ENCODE results near the gene LRFN5. TPM values are rescaled to one million over a fixed set of nuclear protein-coding genes. Genes with fewer than 3 reads are reported as not detected.
"Not testable (repeated sequence)": the region's sequence is repeated elsewhere in the genome, so short reads cannot be mapped to it uniquely, and the experiment has no call there.

LRFN5 gene
- total RNA-seq (2014; rRNA removed; shearing (Covaris generic)): 0.37 TPM in 1 of 2 replicates, not detected in the other
- polyA plus RNA-seq (2015; cell fraction: cytosol; rRNA removed): not detected in 2 replicates
- not detected in 2 replicates for polyA plus RNA-seq (2015; cell fraction: nucleus; rRNA removed)

DNA sequence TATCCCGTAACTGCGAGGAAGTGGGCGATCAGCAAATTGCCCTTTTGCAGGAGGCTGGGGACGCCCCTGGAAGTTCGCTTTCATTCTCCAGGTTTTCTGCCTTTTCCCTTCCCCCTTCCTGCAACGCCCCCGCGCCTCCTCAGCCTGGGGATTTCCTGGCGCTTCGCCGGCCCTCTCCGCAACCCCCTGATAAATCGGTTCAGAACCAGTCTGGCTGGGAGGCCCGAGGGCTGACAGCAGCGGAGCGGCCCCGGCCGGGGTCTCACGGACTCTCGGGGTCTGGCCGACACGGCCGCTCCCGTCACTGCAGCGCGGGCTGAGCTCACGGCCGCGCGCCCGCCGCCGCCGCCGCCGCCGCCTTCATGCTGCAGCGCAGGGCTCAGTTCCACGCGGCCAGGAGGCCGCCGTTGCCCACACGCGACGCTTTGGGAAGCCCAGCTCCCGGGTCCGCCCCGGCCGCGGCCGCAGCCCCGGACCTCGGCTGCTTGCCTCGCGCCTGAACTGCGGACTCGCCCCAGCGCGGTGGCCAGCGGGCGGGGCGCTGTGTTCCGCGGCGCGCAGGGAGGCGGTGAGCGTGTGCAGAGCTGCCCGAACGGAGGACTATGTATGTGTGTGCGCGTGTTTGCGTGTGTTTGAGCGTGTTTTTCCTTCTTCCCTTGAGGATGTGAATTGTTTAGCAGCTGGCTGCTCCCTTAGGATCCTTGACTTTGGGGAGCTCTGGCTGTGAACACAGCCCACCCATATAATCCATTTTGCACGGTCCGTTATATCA, at the start of gene LRFN5:
TSS of gene LRFN5 (plus strand) at position 345 of the 772 bp plus-strand sequence.
- DNase-seq (ENCODE audit: low read depth): no peak

DNA sequence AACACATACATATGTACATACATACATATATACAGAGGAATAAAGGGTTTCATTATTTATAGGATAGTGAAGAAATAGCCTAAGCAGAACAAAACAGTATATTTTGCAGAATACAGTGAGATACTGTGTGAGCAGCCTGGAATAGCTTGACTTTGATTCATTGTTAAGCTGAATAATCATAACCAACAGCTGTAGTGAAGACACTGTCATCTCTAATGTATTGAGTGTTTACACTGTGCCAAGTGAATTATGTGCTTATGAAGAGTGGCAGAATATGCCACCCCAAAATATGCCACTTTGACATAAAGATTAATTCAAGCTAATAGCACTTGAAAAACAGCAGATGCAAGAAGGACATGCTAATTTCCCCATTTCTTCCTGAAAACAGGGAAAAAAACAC, 48.2 kb upstream of the LRFN5 start:
- no peak for DNase-seq (ENCODE audit: low read depth)

DNA sequence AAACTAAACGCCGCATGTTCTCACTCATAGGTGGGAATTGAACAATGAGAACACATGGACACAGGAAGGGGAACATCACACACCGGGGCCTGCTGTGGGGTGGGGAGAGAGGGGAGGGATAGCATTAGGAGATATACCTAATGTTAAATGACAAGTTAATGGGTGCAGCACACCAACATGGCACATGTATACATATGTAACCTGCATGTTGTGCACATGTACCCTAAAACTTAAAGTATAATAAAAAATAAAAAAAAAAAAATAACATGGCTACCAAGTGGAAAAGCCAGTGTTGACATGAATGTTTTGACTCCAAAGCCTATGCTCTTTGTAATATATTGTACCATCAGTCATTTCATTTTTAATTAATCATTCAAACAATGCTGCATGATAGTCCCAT, 39.8 kb upstream of the LRFN5 start:
- DNase-seq (ENCODE audit: low read depth): not testable (repeated sequence)

DNA sequence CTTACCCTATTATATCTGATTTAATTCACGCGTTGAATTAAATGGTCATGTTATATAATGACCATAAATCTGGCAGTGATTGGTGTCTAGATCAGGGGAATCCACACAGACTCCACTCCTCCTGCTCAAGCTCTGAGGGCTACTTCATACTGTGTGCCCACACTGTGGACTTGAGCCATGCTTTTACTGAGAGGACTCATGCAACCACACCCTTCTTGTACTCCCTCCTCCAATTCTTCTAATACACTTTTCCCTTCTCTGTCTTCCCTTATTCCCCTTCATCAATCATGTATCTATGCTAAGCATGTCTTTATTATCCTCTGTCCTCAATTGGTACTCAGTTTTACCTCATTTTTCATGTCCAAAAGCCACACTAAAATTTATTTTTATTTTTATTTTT, 37.7 kb upstream of the LRFN5 start:
- DNase-seq (ENCODE audit: low read depth): no peak

GRCh38 chr14:41570415-41571155, 36.1 kb upstream of the LRFN5 start:
- DNase-seq (ENCODE audit: low read depth): no peak

- no peak for DNase-seq (ENCODE audit: low read depth)
These were observed 20.4 kb upstream of the LRFN5 start for GRCh38 chr14:41586237-41586636.

- no peak for DNase-seq (ENCODE audit: low read depth)
These were observed 9.0 kb upstream of the LRFN5 start for GRCh38 chr14:41597647-41598046.

DNA sequence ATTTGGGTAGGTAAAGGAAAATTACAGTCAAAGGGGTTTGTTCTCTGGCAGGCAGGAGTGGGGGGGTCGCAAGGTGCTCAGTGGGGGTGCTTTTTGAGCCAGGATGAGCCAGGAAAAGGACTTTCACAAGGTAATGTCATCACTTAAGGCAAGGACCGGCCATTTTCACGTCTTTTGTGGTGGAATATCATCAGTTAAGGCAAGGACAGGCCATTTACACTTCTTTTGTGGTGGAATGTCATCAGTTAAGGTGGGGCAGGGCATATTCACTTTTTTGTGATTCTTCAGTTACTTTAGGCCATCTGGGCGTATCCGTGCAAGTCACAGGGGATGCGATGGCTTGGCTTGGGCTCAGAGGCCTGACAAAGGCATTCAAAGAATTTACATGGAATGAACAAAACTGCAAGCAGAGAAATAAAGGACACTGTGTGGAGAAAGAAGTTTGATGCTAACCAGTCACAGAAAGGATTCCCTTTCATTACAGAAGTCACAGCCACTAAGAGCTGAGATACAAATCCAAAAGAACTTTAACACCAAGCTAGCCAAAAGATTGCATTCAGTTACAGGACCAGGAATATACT, 6.8 kb upstream of the LRFN5 start:
- DNase-seq (ENCODE audit: low read depth): not testable (repeated sequence)

DNA sequence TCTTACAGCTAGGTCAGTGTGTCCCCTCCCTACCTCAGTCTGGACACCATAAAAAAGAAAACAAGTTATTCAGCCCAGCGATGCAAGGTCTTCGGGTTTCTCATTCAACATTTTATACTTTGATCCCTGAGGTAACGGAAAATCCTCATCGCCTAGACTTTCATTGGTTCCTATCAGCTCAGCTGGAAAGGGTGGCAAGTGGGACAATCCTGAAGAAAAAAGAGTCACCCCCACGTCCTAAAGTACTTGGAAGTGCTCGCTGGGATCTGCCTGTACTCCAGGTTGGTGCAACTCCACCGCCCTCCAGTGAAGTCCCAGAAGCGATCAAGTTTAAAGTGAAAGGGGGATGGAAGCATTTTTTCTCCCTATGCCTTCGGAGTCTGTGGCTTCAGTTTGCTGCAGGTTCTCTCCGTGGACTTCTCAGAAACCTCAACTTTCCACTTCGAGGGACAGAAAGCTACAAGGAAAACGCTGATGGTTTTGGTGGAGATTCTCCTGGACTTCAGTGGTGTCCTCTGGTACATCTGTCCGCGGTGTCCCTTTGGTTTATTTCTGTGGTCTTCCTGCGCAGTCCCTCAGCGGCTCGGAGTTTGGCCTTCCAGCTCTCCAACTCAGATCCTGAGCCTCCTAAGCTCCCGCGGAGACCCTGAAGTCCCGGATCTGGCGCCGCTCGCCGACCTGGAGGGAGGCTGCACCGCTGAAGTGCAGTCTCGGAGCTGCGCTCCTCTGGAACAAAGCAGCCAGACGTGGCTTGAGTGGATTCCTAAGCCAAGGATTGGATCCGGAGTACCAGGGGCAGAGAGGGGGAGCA, 1.8 kb upstream of the LRFN5 start:
- no peak for DNase-seq (ENCODE audit: low read depth)

- DNase-seq (ENCODE audit: low read depth): no peak
These were observed 960 bp upstream of the LRFN5 start for GRCh38 chr14:41605550-41606281.

- no peak for DNase-seq (ENCODE audit: low read depth)
These were observed 469 bp upstream of the LRFN5 start for GRCh38 chr14:41606282-41606531.

- DNase-seq (ENCODE audit: low read depth): peak; percentile 20
These were observed 664 bp downstream of the LRFN5 start for GRCh38 chr14:41607304-41607775.

DNA sequence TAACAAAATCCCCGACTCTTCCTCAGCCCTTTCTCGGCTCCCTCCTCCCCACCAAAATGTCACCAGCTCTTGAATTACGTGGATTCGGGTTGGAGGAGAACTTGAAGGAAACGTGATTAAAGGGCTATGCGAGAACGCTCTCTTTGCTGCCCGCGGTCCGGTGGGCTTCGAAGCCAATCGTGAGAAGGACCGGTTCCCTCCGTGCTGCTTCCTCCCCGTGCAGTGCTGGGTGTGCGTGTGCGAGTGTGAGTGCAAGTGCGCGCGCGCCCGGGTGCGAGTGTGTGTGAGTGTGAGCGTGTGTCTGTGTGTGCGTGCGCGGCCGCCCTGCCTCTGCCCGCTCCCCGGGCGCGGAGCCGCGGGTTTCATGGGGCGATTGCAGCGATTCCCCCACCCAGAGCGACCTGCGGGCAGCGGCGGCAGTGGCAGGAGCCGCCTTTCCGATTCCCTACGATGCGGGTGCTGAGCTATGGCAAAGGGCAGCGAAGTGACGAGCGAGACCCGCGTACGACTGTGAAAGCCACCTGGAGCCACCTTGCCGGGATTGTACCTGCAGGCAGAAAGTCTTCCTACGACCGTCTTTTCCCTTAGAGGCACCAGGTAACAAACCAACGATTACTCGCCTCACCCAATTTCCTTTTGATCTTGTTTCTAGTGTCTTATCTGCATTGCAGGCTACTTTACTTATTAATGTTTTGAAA, 1.4 kb downstream of the LRFN5 start:
- DNase-seq (ENCODE audit: low read depth): no peak

- DNase-seq (ENCODE audit: low read depth): no peak
These were observed 2.2 kb downstream of the LRFN5 start for GRCh38 chr14:41608681-41609390.

GRCh38 chr14:41609704-41610183, 3.1 kb downstream of the LRFN5 start:
- peak; percentile 66 for DNase-seq (ENCODE audit: low read depth)

DNA sequence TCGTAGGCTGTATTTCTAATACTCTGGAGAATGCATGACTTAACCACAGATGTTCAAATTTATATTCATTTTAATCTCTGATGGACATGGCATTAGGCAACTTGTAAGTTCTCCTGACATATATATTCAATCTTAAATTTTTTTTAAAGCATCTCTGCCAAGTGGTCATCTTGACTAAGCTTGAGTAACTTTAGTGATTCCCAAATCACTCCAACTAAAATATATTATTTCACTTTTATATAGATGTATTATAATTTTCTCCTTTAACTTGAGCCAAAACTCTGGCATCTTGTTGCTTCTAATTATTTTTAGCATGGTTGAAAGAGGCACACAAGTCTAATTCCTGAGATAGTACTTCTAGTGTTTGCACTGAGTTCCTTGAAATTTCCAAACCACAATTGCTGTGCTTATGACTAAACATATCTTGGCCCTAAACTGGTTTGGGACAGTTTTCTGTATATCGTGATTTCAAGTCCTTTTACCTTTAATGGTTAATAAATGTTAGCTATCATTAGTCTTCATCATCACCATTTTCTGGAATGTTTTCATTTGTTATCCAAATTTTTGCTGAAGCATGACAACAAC, 8.4 kb downstream of the LRFN5 start:
- no peak for DNase-seq (ENCODE audit: low read depth)

DNA sequence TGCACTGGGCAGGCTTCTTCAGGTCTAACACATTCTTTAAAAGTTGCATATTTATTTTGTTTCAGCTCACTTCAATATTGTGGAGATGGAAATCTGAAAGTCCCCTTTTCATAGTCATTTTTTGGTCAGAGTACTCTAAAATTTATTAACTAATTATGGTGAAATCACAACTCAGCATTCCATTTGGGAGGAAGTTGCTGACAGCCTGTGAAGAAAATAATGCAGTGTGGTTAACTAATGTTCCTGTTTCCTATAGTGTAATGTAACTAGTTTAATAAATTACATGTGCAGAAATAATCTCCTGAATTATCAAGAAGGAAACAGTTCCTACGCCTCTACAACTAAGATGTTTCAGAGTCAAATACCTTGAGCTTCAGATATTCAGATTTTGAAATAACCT, 17.1 kb downstream of the LRFN5 start:
- DNase-seq (ENCODE audit: low read depth): no peak

GRCh38 chr14:41629876-41630275, 23.2 kb downstream of the LRFN5 start:
- DNase-seq (ENCODE audit: low read depth): no peak

GRCh38 chr14:41634286-41634685, 27.6 kb downstream of the LRFN5 start:
- no peak for DNase-seq (ENCODE audit: low read depth)
